WERI-Rb-1 (cell line): ENCODE data around the gene FBXW12.

Source experiments
- DNase-seq: peaks from one replicate; pipeline ENCODE4 v3.0.0-alpha.2; 2020
- H3K27ac ChIP-seq: fragments of 250-450 bp; sonication (Bioruptor Pico); 2 replicates; pipeline ENCODE4 v1.5.1; 2020; ENCODE audit warnings: mild to moderate bottlenecking, moderate library complexity
- H3K27me3 ChIP-seq: fragments of 250-450 bp; sonication (Bioruptor Pico); 2 replicates; pipeline ENCODE4 v1.5.1; 2021; ENCODE audit warnings: mild to moderate bottlenecking, low read depth, moderate library complexity; ENCODE audit not compliant: insufficient read depth, severe bottlenecking
- H3K36me3 ChIP-seq: fragments of 250-450 bp; sonication (Bioruptor Pico); 2 replicates; pipeline ENCODE4 v1.5.1; 2020; ENCODE audit warnings: mild to moderate bottlenecking, moderate library complexity
- H3K4me3 ChIP-seq: 2 replicates; pipeline ENCODE4 v1.5.1; 2011; ENCODE audit warnings: low read depth, mild to moderate bottlenecking, control low read depth, low read length
- H3K9me3 ChIP-seq: fragments of 250-450 bp; sonication (Bioruptor Pico); 2 replicates; pipeline ENCODE4 v1.5.1; 2021; ENCODE audit warnings: mild to moderate bottlenecking, moderate library complexity; ENCODE audit not compliant: severe bottlenecking
- CTCF ChIP-seq: IDR thresholded peaks from 2 replicates; pipeline ENCODE4 v1.5.1; 2011; ENCODE audit warnings: low read depth, mild to moderate bottlenecking, control low read depth, inconsistent platforms, low read length

Gene FBXW12

GRCh38 chr3:48436477-48436787 lies 64.4 kb downstream of the FBXW12 start:
- Histone ChIP-seq H3K27ac (no peak overlapping the region), H3K36me3 (peaks cover 31% of the 10 kb centered on the region), H3K27me3 (no peaks in the 10 kb centered on the region), H3K4me3 (no peak overlapping the region), H3K9me3 (no peaks in the 10 kb centered on the region)
- DNase-seq: no peak
- TF ChIP-seq CTCF: no peak

GRCh38 chr3:48436855-48437254 lies 64.8 kb downstream of the FBXW12 start:
- no peak overlapping the region for H3K4me3 ChIP-seq
- H3K9me3 ChIP-seq: no peaks in the 10 kb centered on the region
- TF ChIP-seq CTCF: no peak
- H3K27ac ChIP-seq: no peak overlapping the region
- peaks cover 31% of the 10 kb centered on the region for H3K36me3 ChIP-seq
- H3K27me3 ChIP-seq: no peaks in the 10 kb centered on the region
- DNase-seq: no peak

GRCh38 chr3:48437812-48438211 lies 65.8 kb downstream of the FBXW12 start:
- no peaks in the 10 kb centered on the region for H3K9me3 ChIP-seq
- DNase-seq: no peak
- H3K27ac ChIP-seq: no peak overlapping the region
- no peak overlapping the region for H3K4me3 ChIP-seq
- peaks cover 28% of the 10 kb centered on the region for H3K36me3 ChIP-seq
- no peak for TF ChIP-seq CTCF
- no peaks in the 10 kb centered on the region for H3K27me3 ChIP-seq

- peaks cover 33% of the 10 kb centered on the region for H3K36me3 ChIP-seq
- H3K9me3 ChIP-seq: no peaks in the 10 kb centered on the region
- no peak for TF ChIP-seq CTCF
- peak within 1 kb of the TSS; percentile 84 for H3K4me3 ChIP-seq
- no peaks in the 10 kb centered on the region for H3K27me3 ChIP-seq
- peak within 1 kb of the TSS; percentile 84 for H3K27ac ChIP-seq
- DNase-seq: peak; percentile 99
Measured at GRCh38 chr3:48439820-48440589, 68.0 kb downstream of the FBXW12 start, which contains the start of the genes CCDC51 and TMA7. CCDC51 (minus strand) TSS chr3:48440119; CDS start chr3:48435128, 4,991 bp downstream. TMA7 (plus strand) TSS chr3:48440257; CDS start chr3:48440297, 40 bp downstream.

- peak overlapping the region; percentile 84 for H3K27ac ChIP-seq
- H3K4me3 ChIP-seq: peak overlapping the region; percentile 84
- H3K27me3 ChIP-seq: no peaks in the 10 kb centered on the region
- TF ChIP-seq CTCF: no peak
- H3K9me3 ChIP-seq: no peaks in the 10 kb centered on the region
- DNase-seq: no peak
- H3K36me3 ChIP-seq: peaks cover 33% of the 10 kb centered on the region
Measured at GRCh38 chr3:48440590-48440958, 68.6 kb downstream of the FBXW12 start.

- DNase-seq: peak; percentile 81
- peak overlapping the region; percentile 84 for H3K4me3 ChIP-seq
- H3K9me3 ChIP-seq: no peaks in the 10 kb centered on the region
- H3K27me3 ChIP-seq: no peaks in the 10 kb centered on the region
- no peak for TF ChIP-seq CTCF
- H3K27ac ChIP-seq: peak overlapping the region; percentile 64
- H3K36me3 ChIP-seq: peaks cover 33% of the 10 kb centered on the region
Measured at GRCh38 chr3:48441940-48442339, 69.9 kb downstream of the FBXW12 start.
